ENCODE data around the gene EXOC2.

Gene EXOC2

GRCh38 chr6:722608-723007, 29.7 kb upstream of the EXOC2 start:
- H3K9ac ChIP-seq (ENCODE audit: low read length) = no peak overlapping the region
- H3K4me1 ChIP-seq (ENCODE audit: insufficient read depth, low read length, severe bottlenecking) = peaks cover 3% of the 10 kb centered on the region
- H2AFZ ChIP-seq (ENCODE audit: low read length) = no peak overlapping the region
- H3K4me2 ChIP-seq (ENCODE audit: low read length) = no peak overlapping the region
- no peak overlapping the region for H3K27ac ChIP-seq (ENCODE audit: low read depth, low read length, poor library complexity, severe bottlenecking)
- no peaks in the 10 kb centered on the region for H4K20me1 ChIP-seq (ENCODE audit: insufficient read depth, low read length)
- H3K79me2 ChIP-seq (ENCODE audit: insufficient read depth, low read length) = no peaks in the 10 kb centered on the region
- H3F3A ChIP-seq (ENCODE audit: insufficient read depth, low read length) = no peaks in the 10 kb centered on the region
- H3K36me3 ChIP-seq (ENCODE audit: insufficient read depth, low read length) = no peaks in the 10 kb centered on the region
- no peak overlapping the region for H3K4me3 ChIP-seq (ENCODE audit: low read depth, low read length, poor library complexity, severe bottlenecking)
- H3K27me3 ChIP-seq (ENCODE audit: insufficient read depth, low read length) = no peaks in the 10 kb centered on the region
- no peaks in the 10 kb centered on the region for H3K9me3 ChIP-seq (ENCODE audit: low read length)
- H3K9me2 ChIP-seq (ENCODE audit: low read depth, low read length) = no peaks in the 10 kb centered on the region
- TF ChIP-seq CTCF (IDR thresholded peaks at IDR 0.05; ENCODE audit: low read length) = no peak
- TF ChIP-seq EZH2 (IDR thresholded peaks at IDR 0.05; ENCODE audit: borderline replicate concordance, low read length) = no peak

GRCh38 chr6:722077-722524, 29.2 kb upstream of the EXOC2 start:
- Histone ChIP-seq H3K4me1 (ENCODE audit: insufficient read depth, low read length, severe bottlenecking) (peaks cover 3% of the 10 kb centered on the region), H2AFZ (ENCODE audit: low read length) (no peak overlapping the region), H3K4me3 (ENCODE audit: low read depth, low read length, poor library complexity, severe bottlenecking) (no peak overlapping the region), H3K4me2 (ENCODE audit: low read length) (no peak overlapping the region), H3K27me3 (ENCODE audit: insufficient read depth, low read length) (no peaks in the 10 kb centered on the region), H3K9me2 (ENCODE audit: low read depth, low read length) (no peaks in the 10 kb centered on the region), H3K36me3 (ENCODE audit: insufficient read depth, low read length) (no peaks in the 10 kb centered on the region), H3K9me3 (ENCODE audit: low read length) (no peaks in the 10 kb centered on the region), H4K20me1 (ENCODE audit: insufficient read depth, low read length) (no peaks in the 10 kb centered on the region), H3K27ac (ENCODE audit: low read depth, low read length, poor library complexity, severe bottlenecking) (no peak overlapping the region), H3F3A (ENCODE audit: insufficient read depth, low read length) (no peaks in the 10 kb centered on the region), H3K9ac (ENCODE audit: low read length) (no peak overlapping the region), H3K79me2 (ENCODE audit: insufficient read depth, low read length) (no peaks in the 10 kb centered on the region)
- peak; percentile 89 for TF ChIP-seq CTCF (IDR thresholded peaks at IDR 0.05; ENCODE audit: low read length)
- TF ChIP-seq EZH2 (IDR thresholded peaks at IDR 0.05; ENCODE audit: borderline replicate concordance, low read length) = no peak

- no peaks in the 10 kb centered on the region for H3K9me3 ChIP-seq (ENCODE audit: low read length)
- no peak overlapping the region for H3K4me2 ChIP-seq (ENCODE audit: low read length)
- H2AFZ ChIP-seq (ENCODE audit: low read length) = no peak overlapping the region
- H3K9me2 ChIP-seq (ENCODE audit: low read depth, low read length) = no peaks in the 10 kb centered on the region
- H3K4me3 ChIP-seq (ENCODE audit: low read depth, low read length, poor library complexity, severe bottlenecking) = no peak overlapping the region
- H4K20me1 ChIP-seq (ENCODE audit: insufficient read depth, low read length) = no peaks in the 10 kb centered on the region
- H3K27me3 ChIP-seq (ENCODE audit: insufficient read depth, low read length) = no peaks in the 10 kb centered on the region
- no peak for TF ChIP-seq CTCF (IDR thresholded peaks at IDR 0.05; ENCODE audit: low read length)
- TF ChIP-seq EZH2 (IDR thresholded peaks at IDR 0.05; ENCODE audit: borderline replicate concordance, low read length) = no peak
- H3K4me1 ChIP-seq (ENCODE audit: insufficient read depth, low read length, severe bottlenecking) = peaks cover 3% of the 10 kb centered on the region
- H3K79me2 ChIP-seq (ENCODE audit: insufficient read depth, low read length) = no peaks in the 10 kb centered on the region
- no peaks in the 10 kb centered on the region for H3F3A ChIP-seq (ENCODE audit: insufficient read depth, low read length)
- no peak overlapping the region for H3K27ac ChIP-seq (ENCODE audit: low read depth, low read length, poor library complexity, severe bottlenecking)
- no peaks in the 10 kb centered on the region for H3K36me3 ChIP-seq (ENCODE audit: insufficient read depth, low read length)
- H3K9ac ChIP-seq (ENCODE audit: low read length) = no peak overlapping the region
These were observed 25.4 kb upstream of the EXOC2 start for GRCh38 chr6:718345-718744.

Measured in OCI-LY1 (cell line).